Inferior parietal cortex (tissue), 1 donor: ENCODE data around the gene AVPR2.

ENCODE experiments used
- DNase-seq: peaks from one replicate; pipeline ENCODE4 v3.0.0-alpha.2; 2016; ENCODE audit errors: extremely low spot score

Gene AVPR2

GRCh38 chrX:153932220-153932915 is 27.9 kb downstream of the AVPR2 start:
- no peak for DNase-seq

GRCh38 chrX:153933748-153934147 is 29.3 kb downstream of the AVPR2 start:
- no peak for DNase-seq

DNA sequence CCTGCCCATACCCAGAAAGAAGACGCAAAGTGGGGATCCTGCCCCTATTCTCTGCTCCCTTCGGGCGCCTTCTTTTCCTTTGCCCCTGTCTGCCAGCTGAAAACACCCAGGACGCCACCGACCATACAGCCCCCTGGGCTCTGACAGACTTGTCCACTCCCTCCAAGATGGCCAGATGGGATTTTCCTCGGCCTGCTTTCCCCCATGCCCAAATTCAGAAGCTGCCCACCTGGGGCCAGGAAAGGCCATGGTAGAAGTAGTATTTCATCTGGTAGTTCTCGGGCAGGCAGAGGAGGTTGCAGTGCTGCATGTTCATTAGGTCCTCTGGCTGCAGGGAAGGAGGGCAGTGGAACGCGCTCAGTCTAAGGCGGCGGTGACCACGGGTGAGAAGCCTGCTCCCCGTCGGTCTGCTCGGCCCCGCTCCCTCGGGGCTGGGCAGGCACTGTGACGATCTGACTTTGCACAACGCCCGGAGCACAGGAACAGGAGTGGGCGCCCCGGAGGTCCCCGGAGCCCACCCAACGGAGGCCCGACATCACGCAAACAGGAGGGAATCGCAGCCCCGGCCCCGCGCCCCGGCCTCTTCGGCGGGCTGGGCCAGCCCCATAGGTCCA is 29.8 kb downstream of the AVPR2 start:
- no peak for DNase-seq

DNA sequence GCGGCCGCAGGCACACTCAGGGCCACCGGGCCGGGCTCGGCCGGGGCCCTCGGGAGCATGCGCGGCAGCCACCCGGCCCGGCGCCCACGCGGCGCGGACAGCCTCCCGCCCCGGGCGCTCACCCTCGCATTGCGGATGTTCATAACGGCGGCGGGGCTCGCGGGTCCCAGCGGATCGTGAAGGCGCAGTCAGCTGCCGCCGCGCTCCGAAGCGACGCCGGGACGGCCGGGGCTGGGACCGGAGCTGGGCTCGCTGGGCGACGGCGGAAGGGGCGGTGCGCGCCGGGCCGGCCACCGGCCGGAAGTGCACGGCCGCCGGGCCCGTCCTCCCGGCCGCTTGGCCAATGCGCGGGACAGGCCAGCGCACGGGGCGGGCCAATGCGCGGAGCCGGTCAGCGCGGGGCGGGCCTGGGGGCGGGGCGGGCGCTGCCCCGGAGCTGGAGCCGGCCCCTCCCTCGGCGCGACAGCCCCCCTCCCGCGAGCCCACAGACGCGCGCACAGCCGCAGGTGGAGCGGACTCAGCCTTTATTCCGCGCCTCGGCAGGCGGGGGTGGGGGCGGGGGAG is 30.4 kb downstream of the AVPR2 start, which contains the start of gene NAA10:
Gene NAA10 (minus strand): TSS at position 276 of the 564 bp plus-strand sequence. CDS start 133 bp downstream, at position 143.
- peak; percentile 37 for DNase-seq

- DNase-seq, result no peak
Measured at GRCh38 chrX:153935326-153935851, 30.9 kb downstream of the AVPR2 start.

GRCh38 chrX:153937056-153937455 is 32.6 kb downstream of the AVPR2 start:
- DNase-seq, result no peak

DNA sequence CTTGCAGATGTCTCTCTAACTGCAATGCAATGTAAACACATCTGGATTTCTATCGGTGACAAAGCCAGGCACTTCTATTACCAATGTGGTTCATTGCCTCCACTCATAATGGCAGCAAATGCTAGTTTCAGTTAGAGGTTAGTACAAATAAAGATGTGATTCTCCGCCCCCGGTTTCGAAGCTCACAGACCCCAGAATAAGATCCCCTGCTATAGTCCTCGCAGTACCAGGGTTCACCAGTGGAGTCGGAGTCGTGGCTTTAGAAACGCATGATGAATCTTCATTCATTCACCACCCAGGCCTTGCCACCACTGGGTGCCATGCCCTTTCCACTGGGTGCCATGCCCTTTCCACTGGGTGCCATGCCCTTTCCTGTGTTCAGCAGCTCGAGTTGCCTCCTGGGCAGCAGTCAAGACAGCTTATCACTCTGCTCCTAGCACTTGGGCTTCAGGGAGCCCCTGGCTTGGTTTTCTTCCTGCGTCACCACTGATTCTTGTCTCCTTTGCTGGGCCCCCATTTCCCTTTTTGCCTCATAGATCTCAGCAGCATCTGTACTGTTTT is 33.8 kb downstream of the AVPR2 start:
- no peak for DNase-seq

GRCh38 chrX:153939573-153939972 is 35.1 kb downstream of the AVPR2 start:
- no peak for DNase-seq

GRCh38 chrX:153941336-153942252 is 37.1 kb downstream of the AVPR2 start:
- DNase-seq, result no peak

DNA sequence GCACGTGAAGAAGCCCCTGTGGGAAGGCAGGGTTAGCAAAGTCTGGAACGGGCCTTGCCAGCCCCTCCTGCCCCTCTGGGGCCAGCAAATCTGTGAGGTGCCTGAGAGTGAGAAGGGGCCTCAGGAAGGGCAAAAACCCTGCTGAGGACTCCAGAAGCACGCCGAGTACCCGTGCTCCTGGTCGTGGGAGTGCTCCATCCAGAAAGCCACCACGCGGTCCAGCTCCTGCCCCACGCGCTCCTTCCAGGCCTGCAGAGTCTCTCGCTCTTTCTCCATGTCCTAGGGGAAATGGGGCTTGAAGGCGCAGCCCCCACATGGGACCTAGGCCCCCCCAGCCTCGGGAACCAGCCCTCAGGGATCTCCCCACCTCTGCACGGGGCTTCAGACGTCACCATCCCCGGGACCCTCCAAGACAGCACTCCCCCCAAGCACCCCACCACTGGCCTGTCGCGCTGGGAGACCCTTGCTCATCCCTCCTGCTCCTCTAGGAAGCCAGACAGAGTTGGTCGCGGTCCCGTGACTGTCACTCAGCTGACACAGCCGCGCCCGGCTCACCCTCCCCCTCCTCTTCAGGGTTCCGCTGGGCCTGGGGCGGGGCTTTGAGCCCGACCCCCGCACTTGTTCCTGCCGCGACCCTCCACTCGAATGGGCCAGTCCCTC is 39.8 kb downstream of the AVPR2 start, which contains the start of gene RENBP:
Gene RENBP (minus strand): TSS at position 504 of the 660 bp plus-strand sequence. CDS start 33 bp downstream, at position 471.
- no peak for DNase-seq

- no peak for DNase-seq
Measured at GRCh38 chrX:153944800-153945150, 40.3 kb downstream of the AVPR2 start.

- no peak for DNase-seq
Measured at GRCh38 chrX:153945956-153946943, 41.8 kb downstream of the AVPR2 start.

DNA sequence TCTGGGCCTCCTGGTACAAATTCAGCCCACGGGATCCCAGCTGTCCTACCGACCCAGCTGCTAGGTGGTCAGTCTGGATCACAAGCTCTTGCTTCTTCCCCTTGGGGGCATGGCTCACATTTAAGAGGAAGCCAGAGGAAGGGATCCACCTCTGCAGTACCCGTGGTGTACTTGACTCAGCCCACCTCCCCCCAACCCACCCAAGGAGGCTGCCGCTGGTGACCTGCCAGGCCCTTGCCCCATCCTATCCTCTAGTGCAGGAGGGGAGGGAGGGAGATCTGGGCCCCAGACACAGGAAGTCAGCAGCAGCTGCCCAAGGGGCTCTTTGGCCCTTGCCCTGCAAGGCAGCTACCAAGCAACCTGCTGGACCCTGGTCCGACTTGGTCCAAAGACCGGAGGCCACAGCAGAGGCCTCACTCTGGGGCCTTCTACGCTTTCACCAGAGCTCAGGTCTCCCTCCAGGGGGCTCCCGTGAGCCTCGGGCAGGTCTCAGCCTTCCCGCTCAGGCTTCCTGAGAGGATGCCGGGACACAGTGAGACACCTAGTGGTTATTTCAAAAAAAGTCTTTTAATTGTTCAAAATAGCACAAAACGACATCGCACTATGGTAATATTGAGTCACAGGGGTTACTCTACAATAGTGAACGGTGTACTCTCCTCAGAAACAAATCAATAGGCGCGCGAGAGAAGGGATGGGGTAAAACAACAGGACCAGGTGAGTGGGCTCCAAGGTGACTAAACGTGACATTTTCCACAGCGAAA is 42.7 kb downstream of the AVPR2 start:
- DNase-seq, result peak; percentile 58

- no peak for DNase-seq
Measured at GRCh38 chrX:153948002-153948466, 43.6 kb downstream of the AVPR2 start.

DNA sequence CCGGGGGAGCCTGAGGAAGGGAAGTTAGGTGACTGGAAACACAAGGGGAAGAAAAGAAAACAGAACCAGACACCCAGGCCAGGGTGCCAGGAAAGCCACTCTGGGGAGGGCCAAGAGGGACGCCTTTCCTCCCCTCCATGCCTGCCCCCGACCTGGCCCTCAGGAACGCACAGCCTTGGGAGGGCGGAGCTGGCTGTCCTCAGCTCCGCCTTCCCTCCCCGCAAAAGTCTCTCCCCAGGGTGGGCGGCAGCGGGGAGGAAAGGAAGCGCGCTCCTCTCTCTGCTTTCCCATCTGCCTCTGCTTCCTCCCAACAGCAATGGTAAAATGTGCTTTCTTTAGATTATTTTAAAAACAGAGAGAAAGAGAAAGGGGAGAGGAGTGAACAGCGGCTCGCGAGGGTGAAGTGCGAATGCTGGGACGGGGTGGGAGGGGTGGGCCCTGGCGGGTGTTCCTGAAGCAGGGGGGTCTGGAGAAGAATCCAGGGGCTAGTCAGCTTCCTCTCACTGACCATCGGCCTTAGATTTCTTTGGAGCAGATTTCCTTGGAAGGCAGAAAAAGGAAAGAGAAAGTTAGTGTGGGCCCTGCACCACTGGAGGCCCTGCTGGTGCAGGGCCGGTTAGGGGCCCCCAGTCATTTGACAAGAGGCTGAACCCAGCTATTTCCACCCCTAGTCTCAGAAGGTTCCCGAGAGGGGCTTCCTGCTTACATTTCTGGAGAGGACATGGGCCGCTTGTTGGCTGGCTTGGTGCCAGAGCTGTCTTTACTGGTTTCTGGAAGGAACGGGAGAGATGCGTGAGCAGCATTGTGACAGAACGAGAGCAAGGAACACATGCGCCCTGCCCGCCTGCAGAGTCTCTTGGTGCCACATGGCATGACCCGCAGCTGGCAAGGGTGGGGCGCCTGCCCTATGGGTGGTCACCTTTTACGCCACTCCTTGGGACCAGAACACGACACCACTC is 44.7 kb downstream of the AVPR2 start:
- DNase-seq, result no peak

GRCh38 chrX:153950127-153950526 is 45.7 kb downstream of the AVPR2 start:
- DNase-seq, result no peak

DNA sequence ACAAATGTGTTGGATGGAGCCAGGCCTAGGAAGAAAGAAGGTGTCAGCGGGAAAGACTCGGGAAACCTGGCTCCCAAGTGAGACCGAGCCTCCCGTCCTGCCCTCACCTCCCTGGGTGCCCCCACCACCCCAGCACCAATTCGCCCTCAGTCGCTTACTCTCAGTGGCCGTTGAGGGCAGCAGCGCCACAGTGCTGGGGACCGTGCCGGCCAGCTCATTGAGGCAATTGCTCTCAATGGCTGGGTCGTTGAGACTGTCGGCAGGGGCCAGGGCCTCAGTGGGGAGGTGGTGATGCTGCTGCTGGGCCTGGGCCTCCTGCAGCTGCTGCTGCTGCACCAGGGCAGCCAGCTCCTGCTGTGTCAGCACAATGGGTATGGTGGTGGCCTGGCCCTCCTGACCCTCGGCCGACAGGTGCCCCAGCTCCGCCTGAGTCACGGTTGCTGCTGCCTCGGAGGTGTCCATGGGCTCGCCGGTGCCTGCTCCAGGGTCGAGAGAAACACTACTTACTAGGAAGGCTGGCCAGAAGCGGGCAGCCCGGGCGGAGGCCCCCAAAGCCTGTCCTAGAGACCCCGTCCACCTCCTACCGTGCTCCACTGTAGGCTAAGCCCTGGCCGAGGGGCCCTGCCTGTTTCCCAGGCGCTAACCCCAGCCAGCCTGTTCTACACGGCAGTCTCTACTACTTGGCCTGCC is 47.4 kb downstream of the AVPR2 start:
- no peak for DNase-seq
